Uterus (tissue), 4 donors: ENCODE measurements around the gene SH3GL2. TPM values are rescaled to one million over a fixed set of nuclear protein-coding genes. Genes with fewer than 3 reads are reported as not detected.

Source experiments
- DNase-seq, 2 donors: peaks; one replicate each; pipeline ENCODE4 v3.0.0-alpha.2; 2019 to 2020
- H3K27ac ChIP-seq, 2 donors: fragments of 200-600 bp; sonication (generic); 1 replicate in 1 of 2; 2 replicates in 1 of 2; pipeline ENCODE4 v1.5.1; 2016 to 2018
- H3K27me3 ChIP-seq, 2 donors: fragments of 200-600 bp; sonication (generic); one replicate each; pipeline ENCODE4 v1.5.1; 2018 to 2019; ENCODE audit warnings: control low read depth in 1 of 2
- H3K36me3 ChIP-seq, 2 donors: fragments of 200-600 bp; sonication (generic); one replicate each; pipeline ENCODE4 v1.5.1; 2019; ENCODE audit warnings: control low read depth in 1 of 2
- H3K4me1 ChIP-seq, 2 donors: fragments of 200-600 bp; sonication (generic); one replicate each; pipeline ENCODE4 v1.5.1; 2018 to 2019; ENCODE audit warnings: control low read depth in 1 of 2
- H3K4me3 ChIP-seq, 2 donors: fragments of 200-600 bp; sonication (generic); 1 replicate in 1 of 2; 2 replicates in 1 of 2; pipeline ENCODE4 v1.5.1; 2018 to 2019; ENCODE audit warnings: mild to moderate bottlenecking in 1 of 2
- H3K9me3 ChIP-seq, 2 donors: fragments of 200-600 bp; sonication (generic); one replicate each; pipeline ENCODE4 v1.5.1; 2019; ENCODE audit warnings: control low read depth in 1 of 2
- CTCF ChIP-seq, 4 experiments: fragments of 200-600 bp in 2 of 4; fragments of 450-650 bp in 2 of 4; sonication (generic) in 2 of 4; IDR thresholded peaks; one replicate each; pipeline ENCODE4 v1.5.1; 2016 to 2019; ENCODE audit warnings: antibody characterized with exemption in 4 of 4, mild to moderate bottlenecking in 2 of 4, moderate library complexity in 1 of 4
- POLR2A ChIP-seq, 2 donors: fragments of 450-650 bp; IDR thresholded peaks; one replicate each; pipeline ENCODE4 v1.6.1; 2016; ENCODE audit warnings: antibody characterized with exemption in 2 of 2, mild to moderate bottlenecking in 1 of 2, moderate library complexity in 1 of 2
- intact Hi-C: fragments of 100-400 bp; cut with DNase I; formaldehyde crosslinking; loops from one replicate; pipeline ENCODE4 v1.15.1; 2023; ENCODE audit warnings: low total_unique reads
- total RNA-seq, 4 donors: library from RNA; depleted of rRNA in 3 of 4; stranded (reverse); fragments of >200 nt in 3 of 4; gene quantifications; one replicate each; pipeline versions ENCODE4 v1.1.0 to v1.2.4, GENCODE V29; 2014 to 2023
- donor health status: DM: yes; HTN: yes; CAD: no.

Gene SH3GL2
- total RNA-seq, 4 donors from 2014 or later = 2.4 to 7.0 (median 2.4) TPM; not detected in 1

GRCh38 chr9:17789316-17789715 is 210.4 kb downstream of the SH3GL2 start:
- Histone ChIP-seq H3K4me1 (no peaks in the 10 kb centered on the region), H3K27ac (no peak overlapping the region), H3K9me3 (no peaks in the 10 kb centered on the region), H3K27me3 (no peaks in the 10 kb centered on the region), H3K4me3 (no peak overlapping the region), H3K36me3 (no peaks in the 10 kb centered on the region)
- no peak for DNase-seq
- TF ChIP-seq POLR2A (IDR thresholded peaks at IDR 0.05) (no peak), CTCF (IDR thresholded peaks at IDR 0.05) (no peak)
- intact Hi-C loops = no loop called here

GRCh38 chr9:17793713-17794622 is 215.1 kb downstream of the SH3GL2 start:
- TF ChIP-seq POLR2A (IDR thresholded peaks at IDR 0.05) (no peak), CTCF (IDR thresholded peaks at IDR 0.05) (no peak)
- no peak for DNase-seq
- Histone ChIP-seq H3K9me3 (no peaks in the 10 kb centered on the region), H3K4me1 (no peaks in the 10 kb centered on the region), H3K36me3 (no peaks in the 10 kb centered on the region), H3K27me3 (no peaks in the 10 kb centered on the region), H3K4me3 (no peak overlapping the region), H3K27ac (no peak overlapping the region)
- intact Hi-C loops = no loop called here

GRCh38 chr9:17795744-17796143 is 216.9 kb downstream of the SH3GL2 start:
- H3K4me1 ChIP-seq = peaks cover 0 to 4% of the 10 kb centered on the region in 2 donors
- TF ChIP-seq CTCF (IDR thresholded peaks at IDR 0.05) = no peak
- TF ChIP-seq POLR2A (IDR thresholded peaks at IDR 0.05) = no peak
- intact Hi-C loops = no loop called here
- H3K9me3 ChIP-seq = no peaks in the 10 kb centered on the region
- no peak for DNase-seq
- H3K36me3 ChIP-seq = no peaks in the 10 kb centered on the region
- H3K4me3 ChIP-seq = no peak overlapping the region
- no peak overlapping the region for H3K27ac ChIP-seq
- no peaks in the 10 kb centered on the region for H3K27me3 ChIP-seq

GRCh38 chr9:17799369-17799768 is 220.5 kb downstream of the SH3GL2 start:
- H3K36me3 ChIP-seq = no peaks in the 10 kb centered on the region
- H3K9me3 ChIP-seq = no peaks in the 10 kb centered on the region
- DNase-seq = no peak
- H3K27me3 ChIP-seq = no peaks in the 10 kb centered on the region
- TF ChIP-seq CTCF (IDR thresholded peaks at IDR 0.05) (no peak), POLR2A (IDR thresholded peaks at IDR 0.05) (no peak)
- intact Hi-C loops = no loop called here
- no peak overlapping the region for H3K4me3 ChIP-seq
- H3K4me1 ChIP-seq = peaks cover 0 to 4% of the 10 kb centered on the region in 2 donors
- no peak overlapping the region for H3K27ac ChIP-seq

GRCh38 chr9:17800418-17800817 is 221.6 kb downstream of the SH3GL2 start:
- no peaks in the 10 kb centered on the region for H3K27me3 ChIP-seq
- H3K36me3 ChIP-seq = no peaks in the 10 kb centered on the region
- no peaks in the 10 kb centered on the region for H3K9me3 ChIP-seq
- no peak overlapping the region for H3K27ac ChIP-seq
- H3K4me1 ChIP-seq = peaks cover 0 to 4% of the 10 kb centered on the region in 2 donors
- no peak overlapping the region for H3K4me3 ChIP-seq
- no peak for DNase-seq
- intact Hi-C loops = no loop called here
- TF ChIP-seq CTCF (IDR thresholded peaks at IDR 0.05) (no peak), POLR2A (IDR thresholded peaks at IDR 0.05) (no peak)
